ENCODE measurements around the gene TLNRD1.

- TF ChIP-seq CTCF (IDR thresholded peaks at IDR 0.05 in 2 of 3, conservative IDR thresholded peaks at IDR 0.05 in 1 of 3; ENCODE audit: borderline replicate concordance in 1 of 3, insufficient read depth in 1 of 3, low read depth in 2 of 3, low read length in 2 of 3) (no peak), REST (IDR thresholded peaks at IDR 0.05; ENCODE audit: low read depth) (no peak), JUND (IDR thresholded peaks at IDR 0.05) (no peak), SP1 (IDR thresholded peaks at IDR 0.05; ENCODE audit: low read depth) (no peak), EZH2phosphoT487 (IDR thresholded peaks at IDR 0.05; ENCODE audit: borderline replicate concordance) (no peak), POLR2A (IDR thresholded peaks at IDR 0.05; ENCODE audit: borderline replicate concordance, extremely low read depth, insufficient read depth, insufficient read length) (no peak), POLR2AphosphoS5 (IDR thresholded peaks at IDR 0.05; ENCODE audit: low read depth, low read length) (no peak)
Observed at GRCh38 chr15:81040757-81041156, 40.0 kb downstream of the TLNRD1 start.

Data from HCT116 (cell line).